ENCODE measurements around the gene GDPD5. TPM values are rescaled to one million over a fixed set of nuclear protein-coding genes. Genes with fewer than 3 reads are reported as not detected.

GDPD5 gene
- total and polyA plus RNA-seq, 10 of the 15 experiments (the other 5 are each of a cell fraction or from before 2014, with no cell fraction given) = 0.10 to 30.0 (median 6.7) TPM

DNA sequence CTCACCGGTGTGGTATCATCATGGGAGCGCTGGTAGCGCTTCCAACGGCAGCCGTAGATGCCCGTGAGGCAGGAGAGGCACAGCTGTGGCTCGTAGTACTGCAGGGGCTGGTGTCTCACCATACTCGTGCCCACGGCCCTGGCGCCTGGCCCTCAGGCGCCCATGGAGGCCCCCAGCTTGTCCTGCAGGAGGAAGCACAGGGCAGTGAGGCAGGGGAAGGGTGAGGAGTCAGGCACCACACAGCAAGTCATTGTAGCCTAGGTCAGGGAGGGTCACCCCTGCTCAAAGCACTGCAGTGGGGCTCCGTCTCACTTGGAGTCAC, 48.2 kb downstream of the GDPD5 start:
- 78% methylated on average over 11 of the region's 12 CpGs for WGBS (ENCODE audit: insufficient coverage, insufficient replicate concordance, low lambda C conversion rate, missing lambda C conversion rate)
- no peak for ATAC-seq
- TF ChIP-seq, protein P1, sequence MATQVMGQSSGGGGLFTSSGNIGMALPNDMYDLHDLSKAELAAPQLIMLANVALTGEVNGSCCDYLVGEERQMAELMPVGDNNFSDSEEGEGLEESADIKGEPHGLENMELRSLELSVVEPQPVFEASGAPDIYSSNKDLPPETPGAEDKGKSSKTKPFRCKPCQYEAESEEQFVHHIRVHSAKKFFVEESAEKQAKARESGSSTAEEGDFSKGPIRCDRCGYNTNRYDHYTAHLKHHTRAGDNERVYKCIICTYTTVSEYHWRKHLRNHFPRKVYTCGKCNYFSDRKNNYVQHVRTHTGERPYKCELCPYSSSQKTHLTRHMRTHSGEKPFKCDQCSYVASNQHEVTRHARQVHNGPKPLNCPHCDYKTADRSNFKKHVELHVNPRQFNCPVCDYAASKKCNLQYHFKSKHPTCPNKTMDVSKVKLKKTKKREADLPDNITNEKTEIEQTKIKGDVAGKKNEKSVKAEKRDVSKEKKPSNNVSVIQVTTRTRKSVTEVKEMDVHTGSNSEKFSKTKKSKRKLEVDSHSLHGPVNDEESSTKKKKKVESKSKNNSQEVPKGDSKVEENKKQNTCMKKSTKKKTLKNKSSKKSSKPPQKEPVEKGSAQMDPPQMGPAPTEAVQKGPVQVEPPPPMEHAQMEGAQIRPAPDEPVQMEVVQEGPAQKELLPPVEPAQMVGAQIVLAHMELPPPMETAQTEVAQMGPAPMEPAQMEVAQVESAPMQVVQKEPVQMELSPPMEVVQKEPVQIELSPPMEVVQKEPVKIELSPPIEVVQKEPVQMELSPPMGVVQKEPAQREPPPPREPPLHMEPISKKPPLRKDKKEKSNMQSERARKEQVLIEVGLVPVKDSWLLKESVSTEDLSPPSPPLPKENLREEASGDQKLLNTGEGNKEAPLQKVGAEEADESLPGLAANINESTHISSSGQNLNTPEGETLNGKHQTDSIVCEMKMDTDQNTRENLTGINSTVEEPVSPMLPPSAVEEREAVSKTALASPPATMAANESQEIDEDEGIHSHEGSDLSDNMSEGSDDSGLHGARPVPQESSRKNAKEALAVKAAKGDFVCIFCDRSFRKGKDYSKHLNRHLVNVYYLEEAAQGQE (IDR thresholded peaks at IDR 0.05; ENCODE audit: low read depth, low read length) = no peak
- no peak for TF ChIP-seq SUZ12 (IDR thresholded peaks at IDR 0.05; ENCODE audit: unreplicated experiment)
- TF ChIP-seq FOS (IDR thresholded peaks at IDR 0.05; ENCODE audit: borderline replicate concordance, extremely low read depth, insufficient read length) = no peak
- no peaks in the 10 kb centered on the region for H3K79me2 ChIP-seq (ENCODE audit: control insufficient read depth, insufficient read depth, low read length)
- no TSS peak for BruUV-seq (replicated peaks)
- no peaks in the 10 kb centered on the region for H3K9me3 ChIP-seq (replicated peaks; ENCODE audit: control insufficient read depth, insufficient read depth, low read length)
- CTCF ChIA-PET = interaction anchor here (1.2 kb wide), 1 partner anchor 45 kb away, joined by 3 read pairs; no protein-coding TSS in a partner anchor
- in situ Hi-C loops (cut with MboI) = no loop called here
- no peak for DNase-seq (ENCODE audit: low read depth, low spot score)
- H3K27me3 ChIP-seq (replicated peaks in 1 of 2; ENCODE audit: control insufficient read depth in 2 of 2, insufficient read depth in 2 of 2, low read length in 1 of 2) = no peaks in the 10 kb centered on the region
- no peak overlapping the region for H2AFZ ChIP-seq (ENCODE audit: control insufficient read depth, low read depth, low read length)
- H3K9ac ChIP-seq (ENCODE audit: control insufficient read depth, insufficient read depth, low read length) = no peak overlapping the region
- FAIRE-seq = no peak
- H3K27ac ChIP-seq (ENCODE audit: control insufficient read depth, insufficient read depth) = no peak overlapping the region
- no peak overlapping the region for H3K4me3 ChIP-seq
- H3K4me1 ChIP-seq (ENCODE audit: control insufficient read depth, insufficient read depth, low read length) = peaks cover 20% of the 10 kb centered on the region
- POLR2A ChIA-PET = no interaction called here
- SMC1A ChIA-PET (ENCODE audit: uncharacterized antibody, unreplicated experiment) = interaction anchor here (1.6 kb wide), 1 partner anchor 89 kb away, joined by 3 read pairs; no protein-coding TSS in a partner anchor
- H4K20me1 ChIP-seq (ENCODE audit: control insufficient read depth, insufficient read depth) = no peaks in the 10 kb centered on the region
- RAD21 ChIA-PET (ENCODE audit: unreplicated experiment) = no interaction called here
- intact Hi-C loops (cut with micrococcal nuclease; ENCODE audit: unreplicated experiment) = no loop called here
- H3K36me3 ChIP-seq (ENCODE audit: control insufficient read depth in 2 of 2, insufficient read depth in 2 of 2, low read length in 1 of 2) = no peaks in the 10 kb centered on the region; a peak in 1 of 4 replicates
- H3K4me2 ChIP-seq (ENCODE audit: control insufficient read depth, insufficient read depth) = no peak overlapping the region
